ENCODE data around the gene BNC2. TPM values are rescaled to one million over a fixed set of nuclear protein-coding genes. Genes with fewer than 3 reads are reported as not detected.
"Not testable (repeated sequence)": the region's sequence is repeated elsewhere in the genome, so short reads cannot be mapped to it uniquely, and the experiment has no call there.

BNC2 gene
- total and polyA plus RNA-seq, 7 donors = 0.23 to 205 (median 117) TPM

- H3K27me3 ChIP-seq = no peaks in the 10 kb centered on the region
- peaks cover 0 to 92% (median 62%) of the 10 kb centered on the region in 4 donors for H3K4me1 ChIP-seq
- 88 to 90% methylated on average over 2 of the region's 2 CpGs for WGBS, 2 donors
- TF ChIP-seq, protein P1, sequence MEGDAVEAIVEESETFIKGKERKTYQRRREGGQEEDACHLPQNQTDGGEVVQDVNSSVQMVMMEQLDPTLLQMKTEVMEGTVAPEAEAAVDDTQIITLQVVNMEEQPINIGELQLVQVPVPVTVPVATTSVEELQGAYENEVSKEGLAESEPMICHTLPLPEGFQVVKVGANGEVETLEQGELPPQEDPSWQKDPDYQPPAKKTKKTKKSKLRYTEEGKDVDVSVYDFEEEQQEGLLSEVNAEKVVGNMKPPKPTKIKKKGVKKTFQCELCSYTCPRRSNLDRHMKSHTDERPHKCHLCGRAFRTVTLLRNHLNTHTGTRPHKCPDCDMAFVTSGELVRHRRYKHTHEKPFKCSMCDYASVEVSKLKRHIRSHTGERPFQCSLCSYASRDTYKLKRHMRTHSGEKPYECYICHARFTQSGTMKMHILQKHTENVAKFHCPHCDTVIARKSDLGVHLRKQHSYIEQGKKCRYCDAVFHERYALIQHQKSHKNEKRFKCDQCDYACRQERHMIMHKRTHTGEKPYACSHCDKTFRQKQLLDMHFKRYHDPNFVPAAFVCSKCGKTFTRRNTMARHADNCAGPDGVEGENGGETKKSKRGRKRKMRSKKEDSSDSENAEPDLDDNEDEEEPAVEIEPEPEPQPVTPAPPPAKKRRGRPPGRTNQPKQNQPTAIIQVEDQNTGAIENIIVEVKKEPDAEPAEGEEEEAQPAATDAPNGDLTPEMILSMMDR (IDR thresholded peaks at IDR 0.05) = no peak
- TF ChIP-seq POLR2AphosphoS5 (IDR thresholded peaks at IDR 0.05) (no peak), POLR2A (IDR thresholded peaks at IDR 0.05) (no peak), EP300 (IDR thresholded peaks at IDR 0.05) (no peak)
- H3K36me3 ChIP-seq = no peaks in the 10 kb centered on the region
- no peak for DNase-seq
- H3K9me3 ChIP-seq = no peaks in the 10 kb centered on the region
- peak overlapping the region in 1 of 4 donors; percentile 39 for H3K27ac ChIP-seq
- no peak overlapping the region for H3K4me3 ChIP-seq
- intact Hi-C loops (cut with DNase I) = loop anchor here (10.0 kb wide), 1 partner anchor 118 kb away; no protein-coding TSS in a partner anchor
Observed at GRCh38 chr9:16446636-16447035, 423.8 kb downstream of the BNC2 start.

DNA sequence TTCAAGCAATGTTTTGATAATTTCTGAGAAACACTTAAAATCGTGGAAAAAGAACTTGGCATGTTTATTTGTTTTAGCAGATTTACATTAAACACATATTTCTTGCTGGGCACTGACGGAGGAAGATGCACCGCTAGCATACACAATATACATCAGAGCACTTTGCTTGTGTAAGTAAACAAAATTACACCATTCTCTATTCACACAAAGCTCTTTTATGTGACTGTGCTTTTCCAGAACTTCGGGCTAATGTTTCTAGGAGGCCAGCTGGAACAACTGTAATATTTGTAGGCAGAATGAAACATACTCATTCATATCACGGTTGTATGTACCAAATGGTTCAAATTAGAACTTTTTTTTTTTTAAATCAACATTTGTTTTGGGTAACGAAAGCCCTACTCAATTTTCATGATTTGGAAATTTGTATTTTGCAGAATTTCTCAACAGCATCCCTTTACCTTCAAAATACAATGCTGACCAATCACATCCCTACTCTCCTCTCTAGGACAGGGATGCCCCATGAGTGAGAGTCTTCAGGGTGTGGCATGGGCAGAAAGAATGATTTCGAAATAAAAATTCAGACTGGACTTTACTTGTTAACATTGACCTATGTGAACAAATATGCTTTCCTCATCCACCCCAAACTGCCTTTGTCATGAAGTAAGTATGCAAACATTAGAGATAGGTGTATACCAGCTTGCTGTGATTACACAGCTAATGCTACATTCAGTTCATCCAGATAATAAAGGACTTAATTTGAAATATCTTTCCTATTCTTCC lies 425.1 kb downstream of the BNC2 start:
- peak overlapping the region in 2 of 4 donors; percentile 15 to 39 for H3K27ac ChIP-seq

DNA sequence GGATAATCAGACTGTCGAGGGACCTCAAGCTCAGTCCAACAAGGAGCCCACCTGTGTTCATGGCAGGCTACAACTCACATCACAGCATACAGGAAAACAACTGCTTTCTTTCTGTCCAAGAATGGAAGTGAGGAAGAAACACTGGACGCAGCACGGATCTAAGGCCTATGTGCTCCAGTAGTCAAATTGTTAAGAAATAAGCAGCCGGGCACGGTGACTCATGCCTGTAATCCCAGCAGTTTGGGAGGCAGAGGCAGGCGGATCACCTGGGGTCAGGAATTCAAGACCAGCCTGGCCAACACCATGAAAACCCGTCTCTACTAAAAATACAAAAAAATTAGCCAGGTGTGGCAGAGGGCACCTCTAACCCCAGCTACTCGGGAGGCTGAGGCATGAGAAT lies 427.8 kb downstream of the BNC2 start:
- Histone ChIP-seq H3K27ac (peak overlapping the region in 3 of 4 donors; percentile 47 to 71 (median 60)), H3K4me1 (peaks cover 0 to 53% (median 30%) of the 10 kb centered on the region in 4 donors), H3K36me3 (no peaks in the 10 kb centered on the region), H3K9me3 (no peaks in the 10 kb centered on the region), H3K27me3 (no peaks in the 10 kb centered on the region), H3K4me3 (no peak overlapping the region)
- intact Hi-C loops (cut with DNase I) = loop anchor here (10.0 kb wide), 1 partner anchor 122 kb away; no protein-coding TSS in a partner anchor
- peak; percentile 80 for DNase-seq
- WGBS, 2 donors = 84 to 90% methylated on average over 8 of the region's 8 CpGs
- TF ChIP-seq POLR2A (IDR thresholded peaks at IDR 0.05) (no peak), EP300 (IDR thresholded peaks at IDR 0.05) (no peak), POLR2AphosphoS5 (IDR thresholded peaks at IDR 0.05) (peak in 1 of 4 donors; percentile 7)
- TF ChIP-seq, protein P1 (IDR thresholded peaks at IDR 0.05) = no peak

More for the DNA sequence above, 425.1 kb downstream of the BNC2 start:
- Histone ChIP-seq H3K9me3 (no peaks in the 10 kb centered on the region), H3K27me3 (no peaks in the 10 kb centered on the region), H3K4me1 (peaks cover 0 to 80% (median 56%) of the 10 kb centered on the region in 4 donors), H3K36me3 (no peaks in the 10 kb centered on the region), H3K4me3 (no peak overlapping the region)
- no peak for TF ChIP-seq POLR2A (IDR thresholded peaks at IDR 0.05)
- 60 to 75% methylated on average over 7 of the region's 7 CpGs for WGBS, 2 donors
- DNase-seq = no peak
- intact Hi-C loops (cut with DNase I) = loop anchor here (10.0 kb wide), 1 partner anchor 119 kb away; no protein-coding TSS in a partner anchor

- WGBS, 2 donors = 75 to 84% methylated on average over 4 of the region's 4 CpGs
- intact Hi-C loops (cut with DNase I) = loop anchor here (10.0 kb wide), 1 partner anchor 123 kb away; no protein-coding TSS in a partner anchor
- no peak for TF ChIP-seq EP300 (IDR thresholded peaks at IDR 0.05)
- TF ChIP-seq POLR2AphosphoS5 (IDR thresholded peaks at IDR 0.05) = no peak
- TF ChIP-seq, protein P1 (IDR thresholded peaks at IDR 0.05) = no peak
- TF ChIP-seq POLR2A (IDR thresholded peaks at IDR 0.05) = no peak
Observed at GRCh38 chr9:16441791-16442190, 428.7 kb downstream of the BNC2 start.

GRCh38 chr9:16438831-16439230 lies 431.6 kb downstream of the BNC2 start:
- H3K4me3 ChIP-seq; H3K9me3 ChIP-seq; H3K27me3 ChIP-seq; H3K27ac ChIP-seq; intact Hi-C loops (cut with DNase I); DNase-seq: not testable (repeated sequence)
- H3K36me3 ChIP-seq = peaks cover 0 to 21% (median 3%) of the 10 kb centered on the region in 4 donors
- WGBS, 2 donors = 94 to 96% methylated on average over 6 of the region's 6 CpGs
- H3K4me1 ChIP-seq = peaks cover 0 to 23% (median 13%) of the 10 kb centered on the region in 4 donors

More at GRCh38 chr9:16441791-16442190, 428.7 kb downstream of the BNC2 start:
- no peaks in the 10 kb centered on the region for H3K9me3 ChIP-seq
- no peak for DNase-seq
- H3K36me3 ChIP-seq = peaks cover 0 to 6% (median 1%) of the 10 kb centered on the region in 4 donors
- peak overlapping the region in 2 of 4 donors; percentile 60 to 71 for H3K27ac ChIP-seq
- H3K27me3 ChIP-seq = no peaks in the 10 kb centered on the region
- no peak overlapping the region for H3K4me3 ChIP-seq
- H3K4me1 ChIP-seq = peaks cover 0 to 47% (median 26%) of the 10 kb centered on the region in 4 donors
